CD14-positive monocyte (primary cell): Measurements from ENCODE around the gene DENND1A. TPM values are rescaled to one million over a fixed set of nuclear protein-coding genes. Genes with fewer than 3 reads are reported as not detected.
A peak's percentile ranks its signal among the peaks of the same experiment; 100 is the strongest.

ENCODE experiments used
- DNase-seq, 3 donors: peaks; one replicate each; pipeline ENCODE4 v3.0.0-alpha.2; 2011 to 2022
- H2AFZ ChIP-seq: 2 replicates; pipeline ENCODE4 v1.6.0; 2012; ENCODE audit warnings: mild to moderate bottlenecking, low read depth, low read length, inconsistent platforms; ENCODE audit not compliant: insufficient read depth, poor library complexity, severe bottlenecking
- H3K27ac ChIP-seq, 2 donors: 1 replicate in 1 of 2; 2 replicates in 1 of 2; pipeline ENCODE4 v1.5.1; 2012 to 2013; ENCODE audit warnings: low read length in 2 of 2, control low read depth in 1 of 2, inconsistent platforms in 1 of 2, low read depth in 1 of 2, mild to moderate bottlenecking in 1 of 2
- H3K27me3 ChIP-seq, 2 donors: one replicate each; pipeline versions ENCODE4 v1.6.0 to v1.6.1; 2011 to 2013; ENCODE audit warnings: low read length in 2 of 2; ENCODE audit not compliant: control insufficient read depth in 2 of 2, insufficient read depth in 2 of 2
- H3K36me3 ChIP-seq, 2 donors: replicated peaks in 1 of 2; 1 replicate in 1 of 2; 2 replicates in 1 of 2; pipeline versions ENCODE4 v1.5.1 to v1.6.1; 2012 to 2013; ENCODE audit warnings: low read length in 2 of 2, control low read depth in 1 of 2, inconsistent platforms in 1 of 2, mild to moderate bottlenecking in 1 of 2; ENCODE audit not compliant: insufficient read depth in 2 of 2, control insufficient read depth in 1 of 2
- H3K4me1 ChIP-seq, 2 donors: 1 replicate in 1 of 2; 2 replicates in 1 of 2; pipeline versions ENCODE4 v1.5.1 to v1.6.1; 2012 to 2013; ENCODE audit warnings: low read length in 2 of 2, control low read depth in 1 of 2, inconsistent platforms in 1 of 2, mild to moderate bottlenecking in 1 of 2, moderate library complexity in 1 of 2; ENCODE audit not compliant: insufficient read depth in 2 of 2, control insufficient read depth in 1 of 2
- H3K4me2 ChIP-seq: replicated peaks from 2 replicates; pipeline ENCODE3; 2012; ENCODE audit warnings: low read length, moderate library complexity, mild to moderate bottlenecking; ENCODE audit not compliant: poor library complexity, severe bottlenecking; ENCODE audit errors: extremely low read depth
- H3K4me3 ChIP-seq, 3 experiments: fragments of 200-600 bp in 1 of 3; sonication (generic) in 1 of 3; replicated peaks in 1 of 3; 1 replicate in 2 of 3; 2 replicates in 1 of 3; pipeline ENCODE4 v1.5.1; 2011 to 2013; ENCODE audit warnings: low read length in 3 of 3, mild to moderate bottlenecking in 3 of 3, control low read depth in 2 of 3, low read depth in 2 of 3, inconsistent platforms in 1 of 3, moderate library complexity in 1 of 3
- H3K79me2 ChIP-seq: 2 replicates; pipeline ENCODE4 v1.6.0; 2012; ENCODE audit warnings: mild to moderate bottlenecking, control low read depth, inconsistent platforms, low read length, moderate library complexity; ENCODE audit not compliant: insufficient read depth
- H3K9ac ChIP-seq: 2 replicates; pipeline ENCODE4 v1.6.0; 2017; ENCODE audit warnings: low read length, mild to moderate bottlenecking; ENCODE audit not compliant: insufficient read depth, poor library complexity, severe bottlenecking
- H3K9me3 ChIP-seq, 2 donors: replicated peaks in 1 of 2; 1 replicate in 1 of 2; 2 replicates in 1 of 2; pipeline versions ENCODE4 v1.5.1 to v1.6.1; 2012 to 2013; ENCODE audit warnings: low read length in 2 of 2, control low read depth in 1 of 2; ENCODE audit not compliant: control insufficient read depth in 1 of 2, insufficient read depth in 1 of 2
- H4K20me1 ChIP-seq: 2 replicates; pipeline ENCODE4 v1.6.0; 2012; ENCODE audit warnings: mild to moderate bottlenecking, low read length, control low read depth, moderate library complexity; ENCODE audit not compliant: insufficient read depth
- H3K27ac Mint-ChIP-seq, 7 donors: one replicate each; pipeline ENCODE4 v1.8.0; 2020; ENCODE audit warnings: mild to moderate bottlenecking in 7 of 7, mixed read lengths in 7 of 7, moderate library complexity in 6 of 7, inconsistent platforms in 2 of 7
- H3K27me3 Mint-ChIP-seq, 3 donors: one replicate each; pipeline ENCODE4 v1.8.0; 2021 to 2022; ENCODE audit warnings: low read depth in 3 of 3, mild to moderate bottlenecking in 3 of 3, mixed read lengths in 3 of 3, moderate library complexity in 3 of 3, inconsistent platforms in 1 of 3
- H3K36me3 Mint-ChIP-seq, 2 donors: one replicate each; pipeline ENCODE4 v1.8.0; 2020; ENCODE audit warnings: mixed read lengths in 2 of 2, inconsistent platforms in 1 of 2, mild to moderate bottlenecking in 1 of 2
- H3K4me1 Mint-ChIP-seq: one replicate; pipeline ENCODE4 v1.8.0; 2020; ENCODE audit warnings: mild to moderate bottlenecking, mixed read lengths
- H3K4me3 Mint-ChIP-seq, 2 donors: one replicate each; pipeline ENCODE4 v1.8.0; 2020; ENCODE audit warnings: mild to moderate bottlenecking in 2 of 2, mixed read lengths in 2 of 2, moderate library complexity in 1 of 2
- H3K9me3 Mint-ChIP-seq, 7 donors: one replicate each; pipeline ENCODE4 v1.8.0; 2020 to 2022; ENCODE audit warnings: mixed read lengths in 7 of 7, mild to moderate bottlenecking in 6 of 7, moderate library complexity in 6 of 7, inconsistent platforms in 2 of 7
- WGBS: methylation state at CpG from one replicate; pipeline ENCODE4 v1.1.5; 2013; ENCODE audit warnings: missing lambda C conversion rate; ENCODE audit not compliant: insufficient coverage; 5-methylcytosine and 5-hydroxymethylcytosine counted together
- intact Hi-C, 2 donors: fragments of 100-400 bp; cut with micrococcal nuclease; formaldehyde crosslinking; loops; one replicate each; pipeline versions ENCODE4 v1.15.0 to v1.15.1; 2023
- polyA plus RNA-seq, 3 donors: library from polyadenylated mRNA; depleted of rRNA in 1 of 3; unstranded in 2 of 3; stranded (reverse) in 1 of 3; fragments of 300-500 nt in 2 of 3; fragments of >200 nt in 1 of 3; fragmentation: Illumina TruSeq in 2 of 3; gene quantifications; 1 replicate in 2 of 3; 2 replicates in 1 of 3; pipeline ENCODE4 v1.2.3, GENCODE V29; 2012 to 2021
- TF ChIP-seq, protein P1 (sequence below): fragments of 200-600 bp; IDR thresholded peaks from one replicate; pipeline ENCODE4 v1.8.0; 2022; ENCODE audit warnings: antibody characterized with exemption, mild to moderate bottlenecking

The DENND1A gene
- polyA plus RNA-seq, 3 donors = 24.8 to 73.0 (median 29.4) TPM

DNA sequence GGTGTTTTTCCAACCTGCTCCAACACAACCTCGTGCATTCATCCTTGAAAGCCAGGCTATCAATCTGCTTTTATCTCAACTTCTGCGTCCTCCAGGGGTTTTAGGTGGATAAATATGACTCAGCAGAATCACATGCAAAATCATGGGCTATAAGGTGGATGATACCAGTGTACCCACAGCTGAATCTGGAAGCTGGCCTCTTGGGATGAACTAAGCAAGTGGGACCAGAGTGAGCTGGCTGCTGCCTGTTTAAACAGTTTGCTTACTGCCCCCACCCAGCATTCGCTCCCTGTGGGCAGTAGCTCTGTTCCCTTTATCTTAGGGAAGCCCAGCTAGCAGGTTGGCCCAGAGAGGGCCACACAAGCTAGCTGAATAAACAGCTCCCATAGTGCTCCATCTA lies 379.9 kb downstream of the DENND1A start:
- peaks cover 58 to 75% of the 10 kb centered on the region in 2 donors for H3K36me3 Mint-ChIP-seq
- Histone ChIP-seq H3K9me3 (no peaks in the 10 kb centered on the region), H3K4me3 (no peak overlapping the region), H3K4me2 (no peak overlapping the region), H3K9ac (no peak overlapping the region), H3K36me3 (peaks cover 36 to 69% of the 10 kb centered on the region in 2 donors), H3K27me3 (no peaks in the 10 kb centered on the region), H4K20me1 (peaks cover 57% of the 10 kb centered on the region), H3K79me2 (no peaks in the 10 kb centered on the region), H2AFZ (no peak overlapping the region), H3K4me1 (peaks cover 21 to 28% of the 10 kb centered on the region in 2 donors), H3K27ac (peak overlapping the region in 1 of 2 donors; percentile 70)
- H3K9me3 Mint-ChIP-seq = no peaks in the 10 kb centered on the region
- peak overlapping the region in 1 of 2 donors; percentile 44 for H3K4me3 Mint-ChIP-seq
- peaks cover 33% of the 10 kb centered on the region for H3K4me1 Mint-ChIP-seq
- H3K27ac Mint-ChIP-seq = peak overlapping the region in 5 of 7 donors; percentile 21 to 73 (median 58)
- WGBS = no CpG with 5 or more reads among the region's 3 CpGs
- H3K27me3 Mint-ChIP-seq = peaks cover 0 to 3% (median 0%) of the 10 kb centered on the region in 3 donors
- TF ChIP-seq, protein P1, sequence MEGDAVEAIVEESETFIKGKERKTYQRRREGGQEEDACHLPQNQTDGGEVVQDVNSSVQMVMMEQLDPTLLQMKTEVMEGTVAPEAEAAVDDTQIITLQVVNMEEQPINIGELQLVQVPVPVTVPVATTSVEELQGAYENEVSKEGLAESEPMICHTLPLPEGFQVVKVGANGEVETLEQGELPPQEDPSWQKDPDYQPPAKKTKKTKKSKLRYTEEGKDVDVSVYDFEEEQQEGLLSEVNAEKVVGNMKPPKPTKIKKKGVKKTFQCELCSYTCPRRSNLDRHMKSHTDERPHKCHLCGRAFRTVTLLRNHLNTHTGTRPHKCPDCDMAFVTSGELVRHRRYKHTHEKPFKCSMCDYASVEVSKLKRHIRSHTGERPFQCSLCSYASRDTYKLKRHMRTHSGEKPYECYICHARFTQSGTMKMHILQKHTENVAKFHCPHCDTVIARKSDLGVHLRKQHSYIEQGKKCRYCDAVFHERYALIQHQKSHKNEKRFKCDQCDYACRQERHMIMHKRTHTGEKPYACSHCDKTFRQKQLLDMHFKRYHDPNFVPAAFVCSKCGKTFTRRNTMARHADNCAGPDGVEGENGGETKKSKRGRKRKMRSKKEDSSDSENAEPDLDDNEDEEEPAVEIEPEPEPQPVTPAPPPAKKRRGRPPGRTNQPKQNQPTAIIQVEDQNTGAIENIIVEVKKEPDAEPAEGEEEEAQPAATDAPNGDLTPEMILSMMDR = no peak
- DNase-seq = no peak
- intact Hi-C loops = no loop called here

DNA sequence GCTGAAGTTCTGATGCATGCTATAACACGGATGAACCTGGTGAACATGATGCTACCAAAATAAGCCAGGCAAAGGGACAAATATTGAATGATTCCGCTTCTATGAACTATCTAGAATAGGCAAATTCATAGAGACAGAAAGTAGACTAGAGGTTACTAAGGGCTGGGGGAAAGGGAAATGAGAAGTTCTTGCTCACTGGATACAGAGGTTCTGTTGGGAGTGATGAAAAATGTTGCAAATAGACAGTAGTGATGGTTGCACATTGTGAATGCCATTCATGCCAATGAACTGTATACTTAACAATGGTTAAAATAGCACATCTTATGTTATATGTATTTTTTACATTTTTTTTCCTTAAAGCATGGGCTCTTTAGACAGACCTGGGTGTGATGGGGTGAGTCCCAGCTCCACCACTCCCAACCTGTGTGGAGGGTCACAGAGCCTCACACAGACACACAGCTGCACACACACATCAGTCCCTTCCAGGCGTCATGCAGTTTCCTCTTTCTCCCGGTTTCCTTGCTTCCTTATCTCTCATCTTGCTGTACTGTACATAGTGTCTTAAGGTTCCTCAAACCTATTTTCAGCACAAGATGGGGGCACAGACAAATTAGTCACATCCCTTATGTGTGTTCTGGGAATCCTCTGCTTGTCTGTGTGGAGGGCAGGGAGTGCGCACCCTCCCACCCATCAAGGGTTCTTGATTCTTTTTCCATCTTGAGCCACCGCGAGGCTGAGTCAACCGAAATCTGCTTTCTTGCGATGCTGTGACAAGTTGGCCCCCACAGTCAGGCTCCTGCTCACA lies 381.0 kb downstream of the DENND1A start:
- peaks cover 25 to 58% of the 10 kb centered on the region in 2 donors for H3K36me3 ChIP-seq
- no peaks in the 10 kb centered on the region for H3K79me2 ChIP-seq
- H3K4me1 ChIP-seq = peaks cover 21 to 28% of the 10 kb centered on the region in 2 donors
- TF ChIP-seq, protein P1 = no peak
- H3K36me3 Mint-ChIP-seq = peaks cover 51 to 67% of the 10 kb centered on the region in 2 donors
- WGBS = 100% methylated on average over 1 of the region's 9 CpGs
- peak overlapping the region; percentile 12 to 70 for H3K27ac ChIP-seq
- peaks cover 51% of the 10 kb centered on the region for H4K20me1 ChIP-seq
- H3K4me1 Mint-ChIP-seq = peaks cover 33% of the 10 kb centered on the region
- H3K27me3 ChIP-seq = no peaks in the 10 kb centered on the region
- H3K9me3 Mint-ChIP-seq = no peaks in the 10 kb centered on the region
- intact Hi-C loops = no loop called here
- peak overlapping the region in 6 of 7 donors; percentile 33 to 84 (median 66) for H3K27ac Mint-ChIP-seq
- H2AFZ ChIP-seq = no peak overlapping the region
- DNase-seq = peak; percentile 52 to 82 (median 54)
- H3K9ac ChIP-seq = no peak overlapping the region
- H3K4me3 Mint-ChIP-seq = no peak overlapping the region
- H3K4me3 ChIP-seq = no peak overlapping the region
- no peaks in the 10 kb centered on the region for H3K9me3 ChIP-seq
- no peak overlapping the region for H3K4me2 ChIP-seq
- peaks cover 0 to 3% (median 0%) of the 10 kb centered on the region in 3 donors for H3K27me3 Mint-ChIP-seq
